GDM1 (cell line): Measurements from ENCODE around the gene TANK.

ENCODE experiments used
- DNase-seq: peaks from one replicate; lab custom pipeline; 2025; lab: John Stamatoyannopoulos, UW

TANK gene

GRCh38 chr2:161134547-161135518, 25.4 kb upstream of the TANK start:
- no peak for DNase-seq

GRCh38 chr2:161135951-161136593, 24.2 kb upstream of the TANK start:
- DNase-seq, result no peak

- peak; percentile 30 for DNase-seq
Measured at GRCh38 chr2:161136696-161137324, 23.4 kb upstream of the TANK start.

GRCh38 chr2:161138429-161138828, 21.8 kb upstream of the TANK start:
- no peak for DNase-seq

GRCh38 chr2:161139098-161139987, 20.9 kb upstream of the TANK start:
- no peak for DNase-seq

GRCh38 chr2:161141033-161141432, 19.2 kb upstream of the TANK start:
- no peak for DNase-seq

GRCh38 chr2:161146209-161146775, 13.9 kb upstream of the TANK start:
- no peak for DNase-seq

GRCh38 chr2:161146996-161147395, 13.2 kb upstream of the TANK start:
- DNase-seq, result no peak

GRCh38 chr2:161147856-161148255, 12.4 kb upstream of the TANK start:
- DNase-seq, result no peak

- DNase-seq, result no peak
Measured at GRCh38 chr2:161150704-161151103, 9.5 kb upstream of the TANK start.

GRCh38 chr2:161152302-161152701, 7.9 kb upstream of the TANK start:
- DNase-seq, result no peak

- DNase-seq, result no peak
Measured at GRCh38 chr2:161158882-161159281, 1.3 kb upstream of the TANK start.

GRCh38 chr2:161159456-161160225, 587 bp upstream of the TANK start:
- no peak for DNase-seq

GRCh38 chr2:161161074-161161706, 962 bp downstream of the TANK start:
- DNase-seq, result no peak

GRCh38 chr2:161163440-161163839, 3.2 kb downstream of the TANK start:
- DNase-seq, result no peak

GRCh38 chr2:161164161-161164560, 3.9 kb downstream of the TANK start:
- DNase-seq, result no peak

- no peak for DNase-seq
Measured at GRCh38 chr2:161165266-161165665, 5.0 kb downstream of the TANK start.

- no peak for DNase-seq
Measured at GRCh38 chr2:161165811-161166210, 5.6 kb downstream of the TANK start.

- DNase-seq, result no peak
Measured at GRCh38 chr2:161166538-161167409, 6.5 kb downstream of the TANK start.
